Left renal pelvis (tissue), 4 donors: ENCODE measurements around the gene DIS3L2. TPM values are rescaled to one million over a fixed set of nuclear protein-coding genes. Genes with fewer than 3 reads are reported as not detected.
"Not testable (repeated sequence)": the region's sequence is repeated elsewhere in the genome, so short reads cannot be mapped to it uniquely, and the experiment has no call there.

Source experiments
- DNase-seq, 4 donors: peaks; one replicate each; pipeline ENCODE4 v3.0.0-alpha.2; 2013; ENCODE audit warnings: low read depth in 4 of 4, low spot score in 3 of 4
- polyA plus RNA-seq, 4 donors: library from polyadenylated mRNA; unstranded; fragments of 120-200 nt; gene quantifications; one replicate each; pipeline ENCODE4 v1.2.1, GENCODE V29; 2013; ENCODE audit not compliant: insufficient read length in 4 of 4

Gene DIS3L2
- polyA plus RNA-seq, 4 donors: 26.5 to 42.7 (median 33.0) TPM

DNA sequence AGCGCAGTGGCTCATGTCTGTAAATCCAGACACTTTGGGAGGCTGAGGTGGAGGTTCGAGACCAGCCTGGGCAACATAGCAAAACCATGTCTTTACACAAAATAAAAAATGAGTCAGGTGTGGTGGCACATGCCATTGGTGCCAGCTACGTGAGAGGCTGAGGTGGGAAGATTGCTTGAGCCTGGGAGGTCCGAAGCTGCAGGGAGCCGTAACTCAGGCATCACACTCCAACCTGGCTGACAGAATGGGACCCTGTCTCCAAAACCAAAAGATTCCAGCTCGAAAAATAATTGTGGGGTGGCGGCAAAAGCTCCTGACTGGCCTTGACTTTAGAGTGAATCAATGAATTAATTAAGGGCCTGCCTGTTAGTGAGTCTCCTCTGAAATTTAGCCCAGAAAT lies 415.8 kb downstream of the DIS3L2 start:
- DNase-seq: no peak

DNA sequence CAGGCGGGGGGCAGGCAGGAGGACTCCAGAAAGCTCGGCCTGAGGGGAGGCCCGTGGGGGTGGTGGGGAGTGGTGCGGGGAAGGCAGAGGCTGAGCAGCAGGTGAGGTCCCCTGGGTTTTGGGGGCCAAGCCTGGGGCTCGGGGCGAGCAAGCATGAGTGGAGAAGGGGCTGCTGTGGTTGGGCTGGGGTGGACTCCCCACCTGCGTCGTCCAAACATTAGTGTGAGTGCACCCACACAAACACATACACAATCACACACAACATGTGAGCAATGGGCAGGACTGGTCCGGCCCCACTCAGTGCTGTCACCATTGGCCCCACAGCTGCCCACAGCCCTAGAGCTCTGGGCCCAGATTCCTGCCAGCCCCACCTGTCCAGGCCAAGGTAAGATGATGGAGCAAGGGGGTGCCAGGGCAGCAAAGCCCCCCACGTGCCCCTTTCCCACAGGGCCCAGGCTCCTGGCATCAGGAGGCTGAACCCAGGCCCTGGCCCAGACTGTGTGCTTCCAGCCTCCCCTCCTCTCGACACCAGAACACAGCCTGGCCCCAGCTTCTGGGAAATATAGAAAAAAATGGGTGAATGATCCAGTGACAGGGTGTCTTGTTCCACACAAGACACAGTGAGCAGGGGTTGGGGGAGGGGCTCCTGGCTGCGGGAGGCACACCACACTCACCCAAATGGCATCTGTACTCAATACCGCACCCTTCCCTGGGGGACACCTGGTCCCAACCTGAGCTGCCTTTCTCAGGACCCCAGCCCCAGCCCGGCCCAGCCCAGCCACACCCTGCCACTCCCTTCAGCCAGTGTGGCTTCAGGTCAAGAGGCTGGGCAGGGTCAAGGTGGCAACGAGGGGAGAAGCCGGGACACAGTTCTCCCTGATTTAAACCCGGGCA lies 416.6 kb downstream of the DIS3L2 start:
- DNase-seq: no peak

DNA sequence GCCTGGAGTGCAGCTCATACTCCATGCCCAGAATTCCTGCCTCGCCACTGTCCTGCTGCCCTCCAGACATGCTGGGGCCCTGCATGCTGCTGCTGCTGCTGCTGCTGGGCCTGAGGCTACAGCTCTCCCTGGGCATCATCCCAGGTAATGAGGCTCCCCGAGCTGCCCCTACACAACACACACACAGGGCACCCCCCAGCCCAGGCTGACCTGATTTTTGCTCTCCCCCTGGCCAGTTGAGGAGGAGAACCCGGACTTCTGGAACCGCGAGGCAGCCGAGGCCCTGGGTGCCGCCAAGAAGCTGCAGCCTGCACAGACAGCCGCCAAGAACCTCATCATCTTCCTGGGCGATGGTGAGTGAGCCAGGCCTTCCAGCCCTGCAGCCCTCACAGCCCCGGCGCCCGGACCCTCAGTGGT lies 417.2 kb downstream of the DIS3L2 start, which contains the start of gene ALPP:
Gene ALPP (plus strand): TSS at position 17 of the 417 bp plus-strand sequence. CDS start 52 bp downstream, at position 69.
- not testable (repeated sequence) for DNase-seq

DNA sequence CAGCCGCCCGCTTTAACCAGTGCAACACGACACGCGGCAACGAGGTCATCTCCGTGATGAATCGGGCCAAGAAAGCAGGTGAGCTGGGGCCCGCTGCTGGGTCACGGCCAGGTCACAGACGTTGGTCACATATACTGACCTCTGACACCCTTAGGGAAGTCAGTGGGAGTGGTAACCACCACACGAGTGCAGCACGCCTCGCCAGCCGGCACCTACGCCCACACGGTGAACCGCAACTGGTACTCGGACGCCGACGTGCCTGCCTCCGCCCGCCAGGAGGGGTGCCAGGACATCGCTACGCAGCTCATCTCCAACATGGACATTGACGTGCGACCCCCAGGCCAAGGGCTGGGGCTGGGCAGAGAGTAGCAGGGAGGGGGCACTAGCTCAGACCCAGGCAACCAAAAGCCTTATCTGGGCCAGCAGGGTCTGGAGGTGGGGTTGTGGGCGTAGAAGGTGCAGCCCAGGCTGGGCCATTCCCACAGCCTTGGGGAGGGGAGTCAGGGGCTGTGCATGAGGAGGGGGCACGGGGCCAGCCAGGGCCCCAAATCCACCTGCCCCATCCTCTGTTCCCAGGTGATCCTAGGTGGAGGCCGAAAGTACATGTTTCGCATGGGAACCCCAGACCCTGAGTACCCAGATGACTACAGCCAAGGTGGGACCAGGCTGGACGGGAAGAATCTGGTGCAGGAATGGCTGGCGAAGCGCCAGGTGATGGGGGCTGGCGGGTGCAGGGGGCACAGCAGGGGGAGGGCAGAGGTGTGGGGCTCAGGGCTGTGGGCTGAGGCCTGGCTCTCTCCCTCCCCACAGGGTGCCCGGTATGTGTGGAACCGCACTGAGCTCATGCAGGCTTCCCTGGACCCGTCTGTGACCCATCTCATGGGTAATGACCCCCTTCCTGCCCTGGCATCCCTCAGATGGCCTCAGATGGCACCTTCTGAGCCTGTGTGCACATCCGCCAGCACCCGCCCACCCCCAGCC lies 418.4 kb downstream of the DIS3L2 start:
- not testable (repeated sequence) for DNase-seq

DNA sequence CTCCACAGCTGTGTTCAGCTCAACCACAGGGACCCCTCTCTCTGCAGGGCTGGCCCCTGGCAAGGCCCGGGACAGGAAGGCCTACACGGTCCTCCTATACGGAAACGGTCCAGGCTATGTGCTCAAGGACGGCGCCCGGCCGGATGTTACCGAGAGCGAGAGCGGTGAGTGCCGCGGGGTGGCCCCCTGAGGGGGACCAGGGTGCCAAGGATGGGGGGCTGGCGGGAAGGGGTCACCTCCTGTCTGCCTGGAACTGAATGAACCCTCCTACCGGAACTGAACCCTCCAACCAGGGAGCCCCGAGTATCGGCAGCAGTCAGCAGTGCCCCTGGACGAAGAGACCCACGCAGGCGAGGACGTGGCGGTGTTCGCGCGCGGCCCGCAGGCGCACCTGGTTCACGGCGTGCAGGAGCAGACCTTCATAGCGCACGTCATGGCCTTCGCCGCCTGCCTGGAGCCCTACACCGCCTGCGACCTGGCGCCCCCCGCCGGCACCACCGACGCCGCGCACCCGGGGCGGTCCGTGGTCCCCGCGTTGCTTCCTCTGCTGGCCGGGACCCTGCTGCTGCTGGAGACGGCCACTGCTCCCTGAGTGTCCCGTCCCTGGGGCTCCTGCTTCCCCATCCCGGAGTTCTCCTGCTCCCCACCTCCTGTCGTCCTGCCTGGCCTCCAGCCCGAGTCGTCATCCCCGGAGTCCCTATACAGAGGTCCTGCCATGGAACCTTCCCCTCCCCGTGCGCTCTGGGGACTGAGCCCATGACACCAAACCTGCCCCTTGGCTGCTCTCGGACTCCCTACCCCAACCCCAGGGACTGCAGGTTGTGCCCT lies 419.9 kb downstream of the DIS3L2 start:
- not testable (repeated sequence) for DNase-seq

DNA sequence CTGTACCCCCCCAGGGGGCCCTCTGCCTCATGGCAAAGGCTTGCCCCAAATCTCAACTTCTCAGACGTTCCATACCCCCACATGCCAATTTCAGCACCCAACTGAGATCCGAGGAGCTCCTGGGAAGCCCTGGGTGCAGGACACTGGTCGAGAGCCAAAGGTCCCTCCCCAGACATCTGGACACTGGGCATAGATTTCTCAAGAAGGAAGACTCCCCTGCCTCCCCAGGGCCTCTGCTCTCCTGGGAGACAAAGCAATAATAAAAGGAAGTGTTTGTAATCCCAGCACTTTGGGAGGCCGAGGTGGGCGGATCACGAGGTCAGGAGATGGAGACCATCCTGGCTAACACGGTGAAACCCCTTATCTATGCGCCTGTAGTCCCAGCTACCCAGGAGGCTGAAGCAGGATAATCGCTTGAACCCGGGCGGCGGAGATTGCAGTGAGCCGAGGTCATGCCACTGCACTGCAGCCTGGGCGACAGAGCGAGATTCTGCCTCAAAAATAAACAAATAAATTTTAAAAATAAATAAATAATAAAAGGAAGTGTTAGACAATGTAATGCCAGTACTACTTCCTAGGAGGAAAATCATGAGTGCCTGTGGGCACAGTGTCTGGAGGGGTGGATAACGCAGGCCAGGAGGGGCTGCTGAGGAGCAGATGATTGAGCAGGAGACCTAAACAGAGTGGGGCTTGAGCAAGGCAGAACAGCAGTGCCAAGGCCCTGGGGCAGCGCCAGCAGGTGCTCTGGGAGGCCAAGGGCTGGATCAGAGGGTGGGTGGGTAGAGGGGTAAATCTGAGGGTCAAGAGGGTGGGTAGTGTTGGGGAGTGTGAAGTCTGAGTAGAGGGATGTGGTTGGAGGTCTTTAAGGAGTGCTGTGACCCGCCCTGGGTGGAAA lies 421.1 kb downstream of the DIS3L2 start:
- DNase-seq: no peak

DNA sequence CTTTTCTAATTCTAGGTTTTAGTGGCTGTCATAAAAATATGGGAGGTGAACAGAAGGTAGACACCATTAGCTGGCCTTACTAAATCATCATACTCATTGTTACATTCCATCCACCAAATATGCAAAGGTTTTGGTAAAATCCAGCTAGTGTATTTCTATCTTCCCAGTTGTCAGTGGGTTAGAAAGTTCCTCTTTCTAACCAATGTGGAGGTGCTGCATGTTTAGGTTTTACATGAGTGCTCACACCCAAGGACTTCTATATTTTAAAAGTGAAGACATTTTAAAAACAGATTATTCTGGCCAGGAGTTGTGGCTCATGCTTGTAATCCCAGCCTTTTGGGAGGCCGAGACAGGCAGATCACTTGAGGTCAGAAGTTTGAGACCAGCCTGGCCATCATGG lies 423.0 kb downstream of the DIS3L2 start:
- no peak for DNase-seq

DNA sequence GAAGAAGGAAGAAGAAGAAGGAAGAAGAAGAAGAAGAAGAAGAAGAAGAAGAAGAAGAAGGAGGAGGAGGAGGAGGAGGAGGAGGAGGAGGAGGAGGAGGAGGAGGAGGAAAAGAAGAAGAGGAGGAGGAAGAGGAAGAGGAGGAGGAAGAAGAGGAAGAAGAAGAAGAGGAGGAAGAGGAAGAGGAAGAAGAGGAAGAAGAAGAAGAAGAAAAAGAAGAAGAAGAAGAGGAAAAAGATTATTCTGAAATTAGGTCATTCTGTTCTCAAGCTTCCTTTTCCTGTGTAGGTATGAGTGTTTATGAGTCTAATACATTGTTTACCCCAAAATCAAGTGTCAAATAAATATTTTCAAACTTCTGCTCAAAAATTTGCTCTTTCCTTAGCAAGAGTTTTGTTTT lies 423.5 kb downstream of the DIS3L2 start:
- DNase-seq: not testable (repeated sequence)

DNA sequence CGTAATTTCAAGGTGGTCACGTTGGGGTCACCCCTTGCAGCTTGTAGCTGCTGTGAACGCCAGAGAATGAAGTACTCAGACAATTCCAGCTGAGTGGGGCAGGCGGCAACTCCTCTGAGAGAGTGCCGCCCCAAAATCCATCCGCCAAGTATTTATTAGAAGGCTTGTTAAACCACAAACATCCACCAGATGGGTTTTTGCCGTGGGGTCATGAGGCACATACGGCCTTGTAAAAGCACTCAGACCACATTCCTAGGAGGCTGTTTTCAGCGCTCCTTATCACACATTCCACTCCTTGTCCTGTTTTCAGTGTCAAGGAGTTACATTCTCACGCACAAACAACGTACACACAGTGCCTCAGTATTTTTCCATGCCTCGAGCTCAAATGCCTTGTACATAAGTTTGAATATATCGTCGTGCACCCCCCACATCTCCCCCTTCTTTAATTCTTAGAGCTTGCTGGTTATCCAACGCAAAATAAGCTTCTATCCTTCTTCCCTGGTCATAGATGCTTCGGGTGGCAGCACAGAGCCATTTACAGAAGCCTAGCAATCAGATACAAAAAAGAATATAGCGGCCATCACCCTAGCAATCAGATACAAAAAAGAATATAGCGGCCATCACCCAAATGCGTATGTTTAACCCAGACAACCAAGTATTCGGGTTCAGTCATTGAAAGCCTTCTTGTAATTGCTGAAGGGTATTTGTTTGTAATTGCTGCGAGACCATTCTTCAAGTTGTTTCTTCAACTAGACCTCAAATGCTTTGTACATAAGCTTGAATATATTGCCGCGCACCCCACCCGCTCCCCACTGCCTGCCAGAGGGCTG lies 424.4 kb downstream of the DIS3L2 start:
- no peak for DNase-seq

DNA sequence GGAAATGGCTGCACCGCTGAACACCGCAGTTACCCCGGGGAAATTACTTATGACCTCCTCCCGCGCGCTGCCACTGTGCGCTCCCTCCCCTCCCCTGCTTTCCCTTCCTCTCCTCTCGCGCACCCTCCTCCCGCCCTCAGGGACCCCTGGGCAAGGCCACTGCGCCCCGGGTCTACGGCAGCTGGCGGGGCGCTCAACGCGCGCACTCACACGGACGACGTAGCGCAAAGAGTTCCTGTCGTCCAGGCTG lies 424.9 kb downstream of the DIS3L2 start:
- no peak for DNase-seq

Other genes with a start within 250 kb of the DIS3L2 start
- gene PDE6D, start 180.4 kb upstream of the DIS3L2 start, polyA plus RNA-seq: 10 to 100 TPM; 26.0 to 28.9 (median 27.4) TPM
- gene COPS7B, start 175.3 kb upstream of the DIS3L2 start, polyA plus RNA-seq: 10 to 100 TPM; 45.3 to 68.1 (median 53.7) TPM
- 1 to 10 TPM in 1 of 4 donors, under 1 TPM in 3; 0.16 to 1.5 (median 0.34) TPM for gene NPPC, start 35.3 kb upstream of the DIS3L2 start, polyA plus RNA-seq